ENCODE results near the gene TMCC2. TPM values are rescaled to one million over a fixed set of nuclear protein-coding genes. Genes with fewer than 3 reads are reported as not detected.
"Not testable (repeated sequence)": the region's sequence is repeated elsewhere in the genome, so short reads cannot be mapped to it uniquely, and the experiment has no call there.

TMCC2 gene
- total RNA-seq, 3 donors from 2014 or later (not counting 1 experiment from before 2014, with no cell fraction given), result 0.93 to 1.5 (median 1.1) TPM

DNA sequence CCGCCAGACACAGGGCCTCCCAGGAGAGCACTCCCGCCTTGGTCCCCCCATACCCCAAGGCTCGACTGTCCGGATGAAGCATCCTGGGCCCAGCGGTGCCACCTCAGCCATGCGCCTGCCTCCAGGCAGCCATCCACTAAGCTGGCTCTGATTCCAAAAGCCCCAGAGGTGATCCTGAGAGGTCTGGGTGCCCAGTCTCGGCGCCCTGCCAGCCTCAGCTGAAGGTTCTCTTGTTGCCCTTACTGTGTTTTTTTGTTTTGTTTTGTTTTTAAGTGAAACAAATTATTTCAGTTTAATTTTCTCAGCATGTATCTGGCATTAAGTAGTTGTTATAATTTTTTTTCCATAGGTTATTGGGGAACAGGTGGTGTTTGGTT lies 48.9 kb downstream of the TMCC2 start:
- H3K4me1 ChIP-seq (ENCODE audit: control insufficient read depth, insufficient read depth, low read length), result peaks cover 60% of the 10 kb centered on the region
- intact Hi-C loops (cut with micrococcal nuclease), result loop anchor here (10.0 kb wide), 1 partner anchor 248 kb away; no protein-coding TSS in a partner anchor
- no peaks in the 10 kb centered on the region for H3K36me3 ChIP-seq (ENCODE audit: control insufficient read depth, insufficient read depth, low read length)
- DNase-seq (no peak), ATAC-seq (no peak)
- H3K4me1 Mint-ChIP-seq, result peaks cover 28 to 38% of the 10 kb centered on the region in 2 donors
- peaks cover 0 to 7% of the 10 kb centered on the region in 2 donors for H3K27me3 Mint-ChIP-seq (ENCODE audit: low read depth in 2 of 2)
- H3K36me3 Mint-ChIP-seq, result no peaks in the 10 kb centered on the region
- TF ChIP-seq, protein P1, sequence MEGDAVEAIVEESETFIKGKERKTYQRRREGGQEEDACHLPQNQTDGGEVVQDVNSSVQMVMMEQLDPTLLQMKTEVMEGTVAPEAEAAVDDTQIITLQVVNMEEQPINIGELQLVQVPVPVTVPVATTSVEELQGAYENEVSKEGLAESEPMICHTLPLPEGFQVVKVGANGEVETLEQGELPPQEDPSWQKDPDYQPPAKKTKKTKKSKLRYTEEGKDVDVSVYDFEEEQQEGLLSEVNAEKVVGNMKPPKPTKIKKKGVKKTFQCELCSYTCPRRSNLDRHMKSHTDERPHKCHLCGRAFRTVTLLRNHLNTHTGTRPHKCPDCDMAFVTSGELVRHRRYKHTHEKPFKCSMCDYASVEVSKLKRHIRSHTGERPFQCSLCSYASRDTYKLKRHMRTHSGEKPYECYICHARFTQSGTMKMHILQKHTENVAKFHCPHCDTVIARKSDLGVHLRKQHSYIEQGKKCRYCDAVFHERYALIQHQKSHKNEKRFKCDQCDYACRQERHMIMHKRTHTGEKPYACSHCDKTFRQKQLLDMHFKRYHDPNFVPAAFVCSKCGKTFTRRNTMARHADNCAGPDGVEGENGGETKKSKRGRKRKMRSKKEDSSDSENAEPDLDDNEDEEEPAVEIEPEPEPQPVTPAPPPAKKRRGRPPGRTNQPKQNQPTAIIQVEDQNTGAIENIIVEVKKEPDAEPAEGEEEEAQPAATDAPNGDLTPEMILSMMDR (IDR thresholded peaks at IDR 0.05), result no peak
- no peaks in the 10 kb centered on the region for H3K27me3 ChIP-seq (ENCODE audit: control insufficient read depth, insufficient read depth, low read length)
- 94% methylated on average over 8 of the region's 8 CpGs for WGBS (ENCODE audit: insufficient coverage)
- H3K9me3 ChIP-seq (ENCODE audit: control insufficient read depth, insufficient read depth, low read length), result no peaks in the 10 kb centered on the region
- no peak overlapping the region for H3K27ac ChIP-seq (ENCODE audit: low read length)
- H3K9me3 Mint-ChIP-seq, result no peaks in the 10 kb centered on the region
- H3K4me3 ChIP-seq (ENCODE audit: low read length), result no peak overlapping the region
- no peak overlapping the region for H3K27ac Mint-ChIP-seq
- H3K4me3 Mint-ChIP-seq, result no peak overlapping the region

DNA sequence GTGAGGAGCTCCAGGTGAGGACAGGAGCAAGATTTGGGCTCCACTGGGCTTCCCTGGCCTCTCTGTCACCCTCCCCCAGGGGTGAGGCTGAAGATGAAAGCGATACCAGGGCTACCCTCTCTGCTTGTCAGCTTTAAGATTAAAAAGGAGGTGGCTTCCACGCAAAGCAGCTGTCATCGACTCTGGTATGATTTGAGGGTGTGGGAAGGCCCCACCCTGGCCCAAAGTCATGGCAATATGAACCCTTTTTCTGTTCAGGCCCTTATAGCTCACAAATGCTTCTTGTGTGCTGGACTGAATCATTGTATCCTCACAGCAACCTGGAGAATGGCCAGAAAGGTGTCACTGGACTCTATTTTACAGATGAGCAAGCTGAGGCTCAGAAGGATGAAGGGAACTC lies 52.2 kb downstream of the TMCC2 start:
- peaks cover 68% of the 10 kb centered on the region for H3K4me1 ChIP-seq (ENCODE audit: control insufficient read depth, insufficient read depth, low read length)
- intact Hi-C loops (cut with micrococcal nuclease), result loop anchor here (10.0 kb wide), 2 partner anchors 245 to 1955 kb away; no protein-coding TSS in a partner anchor
- no peaks in the 10 kb centered on the region for H3K9me3 ChIP-seq (ENCODE audit: control insufficient read depth, insufficient read depth, low read length)
- Mint-ChIP-seq H3K36me3 (no peaks in the 10 kb centered on the region), H3K4me3 (peak overlapping the region; percentile 25), H3K27me3 (ENCODE audit: low read depth in 2 of 2) (peaks cover 0 to 5% of the 10 kb centered on the region in 2 donors), H3K9me3 (no peaks in the 10 kb centered on the region), H3K27ac (peak overlapping the region; percentile 33 to 53), H3K4me1 (peaks cover 45 to 55% of the 10 kb centered on the region in 2 donors)
- TF ChIP-seq, protein P1 (IDR thresholded peaks at IDR 0.05), result no peak
- DNase-seq (peak in 1 of 2 donors; percentile 47), ATAC-seq (peak in 2 of 3 donors; percentile 8 to 10)
- H3K36me3 ChIP-seq (ENCODE audit: control insufficient read depth, insufficient read depth, low read length), result no peaks in the 10 kb centered on the region
- H3K4me3 ChIP-seq (ENCODE audit: low read length), result no peak overlapping the region
- WGBS (ENCODE audit: insufficient coverage), result 23% methylated on average over 3 of the region's 3 CpGs
- no peaks in the 10 kb centered on the region for H3K27me3 ChIP-seq (ENCODE audit: control insufficient read depth, insufficient read depth, low read length)
- H3K27ac ChIP-seq (ENCODE audit: low read length), result peak overlapping the region; percentile 56

DNA sequence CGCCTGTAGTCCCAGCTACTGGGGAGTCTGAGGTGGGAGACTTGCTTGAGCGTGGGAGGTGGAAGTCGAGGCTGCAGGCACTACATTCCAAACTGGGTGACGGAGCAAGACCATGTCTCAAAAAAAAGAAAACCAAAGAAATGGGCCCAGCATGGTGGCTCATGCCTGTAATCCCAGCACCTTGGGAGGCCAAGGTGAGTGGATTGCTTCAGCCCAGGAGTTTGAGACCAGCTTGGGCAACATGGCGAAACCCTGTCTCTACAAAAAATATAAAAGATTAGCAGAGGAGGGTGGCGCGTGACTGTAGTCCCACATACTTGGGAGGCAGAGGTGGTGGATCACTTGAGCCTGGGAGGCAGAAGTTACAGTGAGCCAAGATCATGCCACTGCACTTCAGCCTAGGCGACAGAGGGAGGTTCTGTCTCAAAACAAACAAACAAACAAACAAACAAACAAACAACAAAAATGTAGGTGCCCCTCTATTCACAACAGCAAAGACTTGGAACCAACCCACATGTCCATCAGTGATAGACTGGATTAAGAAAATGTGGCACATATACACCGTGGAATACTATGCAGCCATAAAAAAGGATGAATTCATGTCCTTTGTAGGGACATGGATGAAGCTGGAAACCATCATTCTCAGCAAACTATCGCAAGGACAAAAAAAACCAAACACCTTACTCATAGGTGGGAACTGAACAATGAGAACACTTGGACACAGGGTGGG lies 53.1 kb downstream of the TMCC2 start:
- not testable (repeated sequence) for H3K36me3 ChIP-seq (ENCODE audit: control insufficient read depth, insufficient read depth, low read length); H3K4me3 Mint-ChIP-seq; H3K36me3 Mint-ChIP-seq; H3K27me3 ChIP-seq (ENCODE audit: control insufficient read depth, insufficient read depth, low read length); H3K27me3 Mint-ChIP-seq (ENCODE audit: low read depth in 2 of 2); H3K9me3 Mint-ChIP-seq; H3K4me3 ChIP-seq (ENCODE audit: low read length); DNase-seq; H3K9me3 ChIP-seq (ENCODE audit: control insufficient read depth, insufficient read depth, low read length); ATAC-seq
- Histone ChIP-seq H3K4me1 (ENCODE audit: control insufficient read depth, insufficient read depth, low read length) (peaks cover 68% of the 10 kb centered on the region), H3K27ac (ENCODE audit: low read length) (peak overlapping the region; percentile 56)
- Mint-ChIP-seq H3K27ac (peak overlapping the region in 1 of 2 donors; percentile 33), H3K4me1 (peaks cover 54 to 63% of the 10 kb centered on the region in 2 donors)
- WGBS (ENCODE audit: insufficient coverage), result 100% methylated on average over 8 of the region's 10 CpGs
- intact Hi-C loops (cut with micrococcal nuclease), result loop anchor here (10.0 kb wide), 1 partner anchor 1956 kb away; no protein-coding TSS in a partner anchor

DNA sequence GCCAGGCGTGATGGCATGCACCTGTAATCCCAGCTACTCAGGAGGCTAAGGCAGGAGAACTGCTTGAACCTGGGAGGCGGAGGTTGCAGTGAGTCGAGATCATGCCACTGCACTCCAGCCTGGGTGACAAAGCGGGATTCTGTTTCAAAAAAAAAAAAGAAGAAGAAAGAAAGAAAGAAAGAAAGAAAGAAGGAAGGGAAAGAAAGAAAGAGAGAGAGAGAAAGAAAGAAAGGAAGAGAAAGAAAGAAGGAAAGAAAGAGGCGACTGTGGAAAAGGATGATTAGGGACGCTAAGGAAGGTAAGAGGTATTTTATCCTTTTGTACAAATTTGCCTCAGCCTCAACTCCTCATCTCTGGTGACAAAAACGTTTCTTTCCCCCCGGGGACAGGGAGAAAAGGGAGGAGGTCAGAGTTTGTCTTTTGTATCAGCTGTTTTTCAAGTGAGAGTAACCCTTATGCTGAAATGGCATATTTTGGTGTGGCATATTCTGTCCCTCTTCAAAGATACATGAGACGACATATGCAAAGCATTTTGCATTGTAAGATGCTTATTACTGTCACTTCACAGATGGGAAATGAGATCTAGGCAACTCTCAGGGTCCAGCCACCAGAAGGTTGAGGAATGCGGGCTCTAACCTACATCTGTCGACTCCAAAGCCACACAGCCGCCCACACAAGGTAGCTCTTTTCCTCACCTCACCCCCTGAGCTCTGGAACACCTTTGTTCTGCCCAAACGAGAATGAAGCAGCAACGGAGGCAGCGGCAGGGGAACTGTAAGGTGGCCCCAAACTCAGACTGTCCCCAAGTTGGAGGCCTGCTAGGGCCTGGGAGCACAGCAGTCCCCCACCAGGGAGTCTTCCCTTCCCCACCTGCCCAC lies 55.8 kb downstream of the TMCC2 start:
- peak overlapping the region; percentile 83 to 99 for H3K27ac Mint-ChIP-seq
- WGBS (ENCODE audit: insufficient coverage), result 67% methylated on average over 11 of the region's 15 CpGs
- intact Hi-C loops (cut with micrococcal nuclease), result loop anchor here (1.0 to 10.0 kb wide), 3 partner anchors 10 to 1959 kb away; no protein-coding TSS in a partner anchor

More for the DNA sequence above, 55.8 kb downstream of the TMCC2 start:
- Histone ChIP-seq H3K27me3 (ENCODE audit: control insufficient read depth, insufficient read depth, low read length) (no peaks in the 10 kb centered on the region), H3K9me3 (ENCODE audit: control insufficient read depth, insufficient read depth, low read length) (no peaks in the 10 kb centered on the region), H3K36me3 (ENCODE audit: control insufficient read depth, insufficient read depth, low read length) (no peaks in the 10 kb centered on the region), H3K4me3 (ENCODE audit: low read length) (no peak overlapping the region), H3K4me1 (ENCODE audit: control insufficient read depth, insufficient read depth, low read length) (peaks cover 83% of the 10 kb centered on the region), H3K27ac (ENCODE audit: low read length) (peak overlapping the region; percentile 82)
- Mint-ChIP-seq H3K9me3 (no peaks in the 10 kb centered on the region), H3K4me3 (peak overlapping the region; percentile 56), H3K4me1 (peaks cover 73 to 83% of the 10 kb centered on the region in 2 donors), H3K36me3 (no peaks in the 10 kb centered on the region), H3K27me3 (ENCODE audit: low read depth in 2 of 2) (peaks cover 0 to 1% of the 10 kb centered on the region in 2 donors)
- ATAC-seq, result no peak
- TF ChIP-seq, protein P1 (IDR thresholded peaks at IDR 0.05), result no peak
- no peak for DNase-seq
